HUES6 (cell line): ENCODE measurements around the gene CASS4.
"Not testable (repeated sequence)": the region's sequence is repeated elsewhere in the genome, so short reads cannot be mapped to it uniquely, and the experiment has no call there.

Experiments
- H3K27ac ChIP-seq: 2 replicates; pipeline ENCODE4 v1.7.0; 2013; ENCODE audit warnings: low read depth, mild to moderate bottlenecking, low read length, inconsistent platforms
- H3K27me3 ChIP-seq: 2 replicates; pipeline ENCODE4 v1.6.1; 2013; ENCODE audit warnings: low read length; ENCODE audit not compliant: control insufficient read depth, insufficient read depth
- H3K36me3 ChIP-seq: 2 replicates; pipeline ENCODE4 v1.6.1; 2013; ENCODE audit warnings: low read length; ENCODE audit not compliant: control insufficient read depth, insufficient read depth
- H3K4me1 ChIP-seq: 2 replicates; pipeline ENCODE4 v1.6.1; 2013; ENCODE audit warnings: low read length; ENCODE audit not compliant: control insufficient read depth, insufficient read depth
- H3K4me3 ChIP-seq: 2 replicates; pipeline ENCODE4 v1.5.1; 2013; ENCODE audit warnings: low read depth, low read length
- H3K9ac ChIP-seq: one replicate; pipeline ENCODE4 v1.6.1; 2013; ENCODE audit warnings: mild to moderate bottlenecking, low read length
- H3K9me3 ChIP-seq: 2 replicates; pipeline ENCODE4 v1.6.1; 2013; ENCODE audit warnings: low read depth, low read length; ENCODE audit not compliant: control insufficient read depth, insufficient read depth

CASS4 gene

GRCh38 chr20:56381501-56381900, 30.6 kb upstream of the CASS4 start:
- H3K9me3 ChIP-seq = no peaks in the 10 kb centered on the region
- H3K4me3 ChIP-seq = no peak overlapping the region
- H3K27ac ChIP-seq = no peak overlapping the region
- H3K27me3 ChIP-seq = no peaks in the 10 kb centered on the region
- no peak overlapping the region for H3K9ac ChIP-seq
- peaks cover 8% of the 10 kb centered on the region; the same call in 1 of the 2 replicates for H3K4me1 ChIP-seq
- H3K36me3 ChIP-seq = peaks cover 97% of the 10 kb centered on the region

- H3K36me3 ChIP-seq = peaks cover 96% of the 10 kb centered on the region
Measured at GRCh38 chr20:56382696-56383095, 29.4 kb upstream of the CASS4 start.

GRCh38 chr20:56383334-56383733, 28.7 kb upstream of the CASS4 start:
- Histone ChIP-seq H3K27me3 (no peaks in the 10 kb centered on the region), H3K4me3 (no peak overlapping the region), H3K4me1 (peaks cover 8% of the 10 kb centered on the region; the same call in 1 of the 2 replicates), H3K9ac (no peak overlapping the region), H3K27ac (no peak overlapping the region), H3K36me3 (peaks cover 96% of the 10 kb centered on the region), H3K9me3 (no peaks in the 10 kb centered on the region)

More at GRCh38 chr20:56382696-56383095, 29.4 kb upstream of the CASS4 start:
- Histone ChIP-seq H3K4me3 (no peak overlapping the region), H3K9me3 (no peaks in the 10 kb centered on the region), H3K4me1 (peaks cover 8% of the 10 kb centered on the region; the same call in 1 of the 2 replicates), H3K27me3 (no peaks in the 10 kb centered on the region), H3K27ac (no peak overlapping the region), H3K9ac (no peak overlapping the region)

DNA sequence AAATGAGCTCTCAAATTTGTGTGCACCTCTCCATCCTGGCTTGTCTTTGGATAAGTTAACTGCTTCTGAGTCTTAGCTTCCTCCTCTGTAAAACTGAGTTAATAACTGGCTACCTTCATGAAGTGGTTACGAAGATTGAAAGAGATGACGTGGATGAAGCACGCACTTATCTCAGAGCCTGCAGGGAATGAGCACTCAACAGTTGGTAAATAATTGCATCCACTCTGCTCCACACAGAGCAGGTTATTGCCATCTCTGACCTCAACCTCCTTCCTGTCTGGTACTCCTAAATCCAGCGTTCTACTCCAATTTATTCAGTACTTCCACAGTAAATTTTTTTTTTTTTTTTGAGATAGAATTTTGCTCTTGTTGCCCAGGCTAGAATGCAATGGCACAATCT, 26.9 kb upstream of the CASS4 start:
- H3K36me3 ChIP-seq = peaks cover 96% of the 10 kb centered on the region
- H3K9me3 ChIP-seq = no peaks in the 10 kb centered on the region
- H3K4me3 ChIP-seq = no peak overlapping the region
- no peak overlapping the region for H3K9ac ChIP-seq
- no peaks in the 10 kb centered on the region for H3K27me3 ChIP-seq
- no peak overlapping the region for H3K27ac ChIP-seq
- H3K4me1 ChIP-seq = peaks cover 8% of the 10 kb centered on the region; the same call in 1 of the 2 replicates

DNA sequence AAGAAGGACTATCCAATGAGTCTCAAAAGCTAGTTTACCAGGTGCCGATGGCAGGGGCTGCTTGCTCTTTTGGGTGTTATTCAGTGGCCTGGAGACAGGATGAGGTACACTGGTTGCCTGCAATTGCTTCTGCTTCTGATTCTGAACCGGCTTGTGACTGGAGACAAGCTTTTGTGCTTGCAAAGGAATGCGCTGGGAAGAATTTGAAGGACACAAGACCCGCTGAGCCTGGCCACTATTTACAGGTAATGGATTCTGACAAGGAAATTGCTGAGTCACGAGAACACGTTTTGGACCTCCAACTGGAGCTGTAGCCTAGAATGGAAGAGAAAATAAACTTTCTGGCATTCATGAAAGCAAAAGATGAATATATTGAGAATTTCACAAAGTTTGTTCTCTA, 25.8 kb upstream of the CASS4 start:
- Histone ChIP-seq H3K9ac (no peak overlapping the region), H3K36me3 (peaks cover 86% of the 10 kb centered on the region), H3K27ac (no peak overlapping the region), H3K4me1 (peaks cover 11% of the 10 kb centered on the region; the same call in 1 of the 2 replicates), H3K4me3 (no peak overlapping the region), H3K27me3 (no peaks in the 10 kb centered on the region), H3K9me3 (no peaks in the 10 kb centered on the region)

- H3K27me3 ChIP-seq = no peaks in the 10 kb centered on the region
- H3K9ac ChIP-seq = no peak overlapping the region
- H3K4me3 ChIP-seq = no peak overlapping the region
- H3K36me3 ChIP-seq = peaks cover 60% of the 10 kb centered on the region
- H3K9me3 ChIP-seq = no peaks in the 10 kb centered on the region
- 0 out of 2 replicates have a peak, but pooled peaks cover 6% of the 10 kb centered on the region for H3K4me1 ChIP-seq
- H3K27ac ChIP-seq = no peak overlapping the region
Measured at GRCh38 chr20:56388882-56389281, 23.2 kb upstream of the CASS4 start.

DNA sequence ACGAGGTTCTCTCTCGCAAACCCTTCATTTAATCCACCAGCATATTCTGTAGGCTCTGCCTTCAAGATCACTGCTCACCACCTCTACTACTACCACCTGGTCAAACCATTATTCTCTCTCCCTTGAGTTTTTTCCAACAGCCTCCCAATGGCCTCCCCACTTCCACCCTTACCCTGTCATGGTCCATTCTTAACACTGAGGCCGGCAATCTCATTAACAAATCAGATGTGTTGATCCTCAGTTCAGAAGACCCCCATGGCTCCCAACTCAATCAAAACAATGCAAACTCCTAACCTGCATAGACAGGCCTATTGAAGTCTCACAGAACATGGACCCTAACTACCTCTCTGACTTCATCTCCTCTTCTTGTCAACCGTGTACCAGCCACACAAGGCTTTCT, 22.3 kb upstream of the CASS4 start:
- Histone ChIP-seq H3K36me3 (peaks cover 54% of the 10 kb centered on the region), H3K9ac (no peak overlapping the region), H3K27ac (no peak overlapping the region), H3K4me1 (0 out of 2 replicates have a peak, but pooled peaks cover 6% of the 10 kb centered on the region), H3K27me3 (no peaks in the 10 kb centered on the region), H3K4me3 (no peak overlapping the region), H3K9me3 (no peaks in the 10 kb centered on the region)

DNA sequence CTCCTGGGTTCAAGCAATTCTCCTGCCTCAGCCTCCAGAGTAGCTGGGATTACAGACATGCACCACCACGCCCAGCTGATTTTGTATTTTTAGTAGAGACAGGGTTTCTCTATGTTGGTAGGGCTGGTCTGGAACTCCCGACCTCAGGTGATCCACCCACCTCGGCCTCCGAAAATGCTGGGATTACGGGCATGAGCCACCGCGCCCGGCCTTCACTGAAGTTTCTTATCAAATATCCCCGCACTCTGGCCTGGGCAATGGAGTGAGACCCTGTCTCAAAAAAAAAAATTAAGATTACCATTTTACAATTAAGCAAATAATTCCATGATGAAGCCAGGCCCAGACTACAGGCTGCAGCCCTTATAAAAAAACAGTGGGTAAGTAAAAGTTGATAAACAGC, 21.7 kb upstream of the CASS4 start:
- peaks cover 54% of the 10 kb centered on the region for H3K36me3 ChIP-seq
- H3K27ac ChIP-seq, H3K9ac ChIP-seq: not testable (repeated sequence)

GRCh38 chr20:56391037-56391436, 21.0 kb upstream of the CASS4 start:
- Histone ChIP-seq H3K27ac (no peak overlapping the region), H3K36me3 (peaks cover 55% of the 10 kb centered on the region)

More for the DNA sequence above, 21.7 kb upstream of the CASS4 start:
- H3K27me3 ChIP-seq, H3K9me3 ChIP-seq, H3K4me1 ChIP-seq: not testable (repeated sequence)
- peak overlapping the region; percentile 90 for H3K4me3 ChIP-seq

GRCh38 chr20:56391596-56392131, 20.4 kb upstream of the CASS4 start:
- Histone ChIP-seq H3K27ac (peak overlapping the region; percentile 48), H3K27me3 (no peaks in the 10 kb centered on the region), H3K4me1 (0 out of 2 replicates have a peak, but pooled peaks cover 6% of the 10 kb centered on the region), H3K4me3 (peak overlapping the region; percentile 90), H3K9ac (peak overlapping the region; percentile 98), H3K36me3 (peaks cover 55% of the 10 kb centered on the region), H3K9me3 (no peaks in the 10 kb centered on the region)

More at GRCh38 chr20:56391037-56391436, 21.0 kb upstream of the CASS4 start:
- 0 out of 2 replicates have a peak, but pooled peaks cover 6% of the 10 kb centered on the region for H3K4me1 ChIP-seq
- peak overlapping the region; percentile 98 for H3K9ac ChIP-seq
- H3K27me3 ChIP-seq = no peaks in the 10 kb centered on the region
- no peaks in the 10 kb centered on the region for H3K9me3 ChIP-seq
- peak overlapping the region; percentile 90 for H3K4me3 ChIP-seq

GRCh38 chr20:56392132-56392880, 19.8 kb upstream of the CASS4 start, which contains the start of the genes AURKA and CSTF1:
Gene AURKA (minus strand): TSS chr20:56392215. CDS start chr20:56388197, 4,018 bp downstream.
Gene CSTF1 (plus strand): TSS chr20:56392645. CDS start chr20:56395553, 2,908 bp downstream.
- H3K9ac ChIP-seq = peak within 1 kb of the TSS; percentile 98

More at GRCh38 chr20:56392132-56392880, 19.8 kb upstream of the CASS4 start, which contains the start of the genes AURKA and CSTF1:
- H3K36me3 ChIP-seq = peaks cover 56% of the 10 kb centered on the region
- H3K9me3 ChIP-seq = no peaks in the 10 kb centered on the region
- peak within 1 kb of the TSS; percentile 48 for H3K27ac ChIP-seq
- peak within 1 kb of the TSS; percentile 90 for H3K4me3 ChIP-seq
- H3K4me1 ChIP-seq = 0 out of 2 replicates have a peak, but pooled peaks cover 6% of the 10 kb centered on the region
- H3K27me3 ChIP-seq = no peaks in the 10 kb centered on the region
